RCC 7860 (cell line): ENCODE measurements around the gene ITGA2.

Experiments
- DNase-seq: peaks from one replicate; pipeline ENCODE4 v3.0.0-alpha.2; 2015; ENCODE audit warnings: low spot score
- FAIRE-seq: peaks from 2 replicates; lab custom pipeline; 2012; peaks lifted over from hg19 to GRCh38; lab: Jason Lieb, UNC

ITGA2 gene

GRCh38 chr5:53013857-53014256 lies 24.7 kb downstream of the ITGA2 start:
- no peak for FAIRE-seq

GRCh38 chr5:53017383-53017782 lies 28.2 kb downstream of the ITGA2 start:
- DNase-seq (no peak), FAIRE-seq (no peak)

More at GRCh38 chr5:53013857-53014256, 24.7 kb downstream of the ITGA2 start:
- DNase-seq: no peak

- no peak for FAIRE-seq
- DNase-seq: no peak
Observed at GRCh38 chr5:53017794-53018391, 28.7 kb downstream of the ITGA2 start.

- DNase-seq: peak; percentile 72
- no peak for FAIRE-seq
Observed at GRCh38 chr5:53019320-53019719, 30.2 kb downstream of the ITGA2 start.

- no peak for FAIRE-seq
Observed at GRCh38 chr5:53022930-53023511, 33.9 kb downstream of the ITGA2 start.

GRCh38 chr5:53023969-53024368 lies 34.8 kb downstream of the ITGA2 start:
- no peak for DNase-seq
- FAIRE-seq: no peak

More at GRCh38 chr5:53022930-53023511, 33.9 kb downstream of the ITGA2 start:
- DNase-seq: no peak

- FAIRE-seq (no peak), DNase-seq (no peak)
Observed at GRCh38 chr5:53024535-53024934, 35.4 kb downstream of the ITGA2 start.

GRCh38 chr5:53025487-53025886 lies 36.3 kb downstream of the ITGA2 start:
- DNase-seq: no peak
- FAIRE-seq: no peak

- DNase-seq: peak; percentile 10
- FAIRE-seq: no peak
Observed at GRCh38 chr5:53027913-53028312, 38.8 kb downstream of the ITGA2 start.

- FAIRE-seq: no peak
- DNase-seq: no peak
Observed at GRCh38 chr5:53029608-53030007, 40.5 kb downstream of the ITGA2 start.

GRCh38 chr5:53030893-53031292 lies 41.7 kb downstream of the ITGA2 start:
- FAIRE-seq (no peak), DNase-seq (no peak)

GRCh38 chr5:53031695-53032096 lies 42.5 kb downstream of the ITGA2 start:
- no peak for FAIRE-seq
- peak; percentile 75 for DNase-seq

GRCh38 chr5:53032188-53032587 lies 43.0 kb downstream of the ITGA2 start:
- DNase-seq (no peak), FAIRE-seq (no peak)

- FAIRE-seq (no peak), DNase-seq (no peak)
Observed at GRCh38 chr5:53034832-53035231, 45.7 kb downstream of the ITGA2 start.

GRCh38 chr5:53035868-53036381 lies 46.8 kb downstream of the ITGA2 start:
- FAIRE-seq (no peak), DNase-seq (peak; percentile 73)

GRCh38 chr5:53037141-53037859 lies 48.1 kb downstream of the ITGA2 start:
- FAIRE-seq: peak; percentile 66
- DNase-seq: peak; percentile 74

GRCh38 chr5:53038196-53038847 lies 49.2 kb downstream of the ITGA2 start:
- DNase-seq (no peak), FAIRE-seq (no peak)

- FAIRE-seq (no peak), DNase-seq (no peak)
Observed at GRCh38 chr5:53039855-53040254, 50.7 kb downstream of the ITGA2 start.

GRCh38 chr5:53041071-53041692 lies 52.0 kb downstream of the ITGA2 start:
- no peak for DNase-seq

GRCh38 chr5:53041740-53042139 lies 52.6 kb downstream of the ITGA2 start:
- DNase-seq (no peak), FAIRE-seq (no peak)

More at GRCh38 chr5:53041071-53041692, 52.0 kb downstream of the ITGA2 start:
- FAIRE-seq: no peak

GRCh38 chr5:53045263-53045662 lies 56.1 kb downstream of the ITGA2 start:
- DNase-seq (no peak), FAIRE-seq (no peak)
